Dendritic cell treated with granulocyte-macrophage colony-stimulating factor and Interleukin-4, amounts not matched to agents 40 ng/mL and 50 ng/mL, for 4 days (primary cell): ENCODE measurements around the gene P2RY2.

Source experiments
- H3K27ac Mint-ChIP-seq: one replicate; pipeline ENCODE4 v1.8.0; 2022; ENCODE audit warnings: mild to moderate bottlenecking, mixed read lengths
- H3K27me3 Mint-ChIP-seq: one replicate; pipeline ENCODE4 v1.8.0; 2022; ENCODE audit warnings: mild to moderate bottlenecking, mixed read lengths
- H3K36me3 Mint-ChIP-seq: one replicate; pipeline ENCODE4 v1.8.0; 2022; ENCODE audit warnings: low read depth, mixed read lengths
- H3K4me1 Mint-ChIP-seq: one replicate; pipeline ENCODE4 v1.8.0; 2022; ENCODE audit warnings: low read depth, mixed read lengths
- H3K4me3 Mint-ChIP-seq: one replicate; pipeline ENCODE4 v1.8.0; 2022; ENCODE audit warnings: mild to moderate bottlenecking, moderate library complexity, mixed read lengths
- H3K9me3 Mint-ChIP-seq: one replicate; pipeline ENCODE4 v1.8.0; 2022; ENCODE audit warnings: mixed read lengths
- intact Hi-C: fragments of 100-400 bp; cut with micrococcal nuclease; formaldehyde crosslinking; loops from one replicate; pipeline ENCODE4 v1.15.0; 2022

P2RY2 gene

DNA sequence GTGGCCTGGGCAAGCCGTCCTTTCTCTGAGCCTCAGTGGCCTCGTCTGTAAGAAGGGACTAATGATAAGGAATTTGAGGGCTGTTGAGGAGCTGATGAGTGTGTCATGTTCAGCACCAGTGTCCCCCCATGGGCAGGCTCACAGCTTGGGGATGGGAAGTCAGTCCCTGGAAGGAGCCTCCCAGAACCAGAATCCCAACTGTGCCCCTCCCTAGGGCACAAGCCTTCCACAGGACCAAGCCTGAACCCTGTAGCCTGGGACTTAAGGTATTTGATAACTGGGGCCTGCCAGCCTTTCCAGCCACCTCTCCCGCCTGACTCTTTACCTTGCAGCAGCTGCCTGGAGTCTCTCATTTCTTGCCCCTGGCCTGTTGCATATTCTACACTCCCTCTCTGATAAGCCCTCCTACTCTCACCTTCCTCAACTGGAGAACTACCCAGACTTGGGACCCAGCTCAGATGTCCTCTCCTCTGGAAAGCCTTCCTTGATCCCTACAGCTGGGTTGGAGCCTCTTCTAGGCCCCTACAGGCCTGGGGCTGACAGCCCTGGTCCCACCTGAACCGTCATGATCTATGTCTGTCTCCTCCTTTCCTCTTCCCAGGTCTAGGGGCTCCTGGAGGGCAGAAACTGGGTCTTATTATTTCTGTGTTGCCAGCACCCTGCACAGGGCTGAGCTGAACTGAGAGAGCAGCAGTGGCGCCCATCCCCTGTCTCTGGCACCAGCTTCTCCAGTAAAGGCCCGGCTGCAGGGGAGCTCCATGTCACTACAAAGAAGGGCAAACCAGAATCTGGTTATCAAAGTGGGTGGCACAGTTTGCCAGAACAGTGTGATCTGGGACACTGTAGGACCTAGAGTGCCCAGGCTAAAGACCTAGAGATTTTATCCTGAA lies 1.6 kb downstream of the P2RY2 start:
- Mint-ChIP-seq H3K4me3 (peak overlapping the region; percentile 81), H3K27ac (peak overlapping the region; percentile 39), H3K27me3 (no peaks in the 10 kb centered on the region), H3K9me3 (no peaks in the 10 kb centered on the region), H3K36me3 (no peaks in the 10 kb centered on the region), H3K4me1 (peaks cover 93% of the 10 kb centered on the region)
- intact Hi-C loops, result no loop called here

DNA sequence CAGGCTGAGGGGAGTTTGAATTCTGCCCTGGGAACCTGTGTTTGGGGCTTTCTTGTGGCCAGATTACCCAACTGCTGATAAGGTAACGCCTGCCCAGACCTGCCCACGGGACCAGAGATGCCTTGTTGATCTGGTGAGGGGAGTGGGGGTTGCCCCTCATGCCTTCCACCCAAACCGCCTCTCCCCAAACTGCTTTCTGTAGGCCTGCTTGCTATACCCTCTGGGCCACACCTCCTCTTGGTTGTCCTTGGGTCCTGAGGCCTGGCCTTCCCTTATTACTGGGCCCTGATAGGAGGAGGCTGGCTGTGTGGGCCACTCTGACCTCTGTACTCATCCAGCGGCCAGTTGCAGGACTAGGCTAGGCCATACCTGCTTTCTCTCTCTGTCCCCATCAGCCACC lies 3.4 kb downstream of the P2RY2 start:
- Mint-ChIP-seq H3K27ac (no peak overlapping the region), H3K4me3 (no peak overlapping the region), H3K4me1 (peaks cover 83% of the 10 kb centered on the region), H3K27me3 (no peaks in the 10 kb centered on the region), H3K36me3 (no peaks in the 10 kb centered on the region), H3K9me3 (no peaks in the 10 kb centered on the region)
- intact Hi-C loops, result no loop called here

GRCh38 chr11:73221996-73222395 lies 3.9 kb downstream of the P2RY2 start:
- intact Hi-C loops, result no loop called here
- H3K27ac Mint-ChIP-seq, result peak overlapping the region; percentile 1
- no peaks in the 10 kb centered on the region for H3K27me3 Mint-ChIP-seq
- no peaks in the 10 kb centered on the region for H3K36me3 Mint-ChIP-seq
- H3K9me3 Mint-ChIP-seq, result no peaks in the 10 kb centered on the region
- H3K4me1 Mint-ChIP-seq, result peaks cover 78% of the 10 kb centered on the region
- no peak overlapping the region for H3K4me3 Mint-ChIP-seq

- Mint-ChIP-seq H3K27ac (no peak overlapping the region), H3K9me3 (no peaks in the 10 kb centered on the region), H3K4me3 (no peak overlapping the region), H3K36me3 (peaks cover 5% of the 10 kb centered on the region), H3K27me3 (no peaks in the 10 kb centered on the region), H3K4me1 (peaks cover 61% of the 10 kb centered on the region)
- intact Hi-C loops, result no loop called here
Observed at GRCh38 chr11:73223998-73224730, 6.1 kb downstream of the P2RY2 start.

- Mint-ChIP-seq H3K4me3 (no peak overlapping the region), H3K9me3 (no peaks in the 10 kb centered on the region), H3K27ac (no peak overlapping the region), H3K4me1 (peaks cover 51% of the 10 kb centered on the region), H3K27me3 (no peaks in the 10 kb centered on the region), H3K36me3 (peaks cover 12% of the 10 kb centered on the region)
- intact Hi-C loops, result no loop called here
Observed at GRCh38 chr11:73225001-73225686, 7.1 kb downstream of the P2RY2 start.

- Mint-ChIP-seq H3K9me3 (no peaks in the 10 kb centered on the region), H3K27me3 (no peaks in the 10 kb centered on the region), H3K36me3 (peaks cover 19% of the 10 kb centered on the region), H3K4me3 (no peak overlapping the region), H3K4me1 (peaks cover 44% of the 10 kb centered on the region), H3K27ac (no peak overlapping the region)
- intact Hi-C loops, result no loop called here
Observed at GRCh38 chr11:73225851-73226250, 7.8 kb downstream of the P2RY2 start.

DNA sequence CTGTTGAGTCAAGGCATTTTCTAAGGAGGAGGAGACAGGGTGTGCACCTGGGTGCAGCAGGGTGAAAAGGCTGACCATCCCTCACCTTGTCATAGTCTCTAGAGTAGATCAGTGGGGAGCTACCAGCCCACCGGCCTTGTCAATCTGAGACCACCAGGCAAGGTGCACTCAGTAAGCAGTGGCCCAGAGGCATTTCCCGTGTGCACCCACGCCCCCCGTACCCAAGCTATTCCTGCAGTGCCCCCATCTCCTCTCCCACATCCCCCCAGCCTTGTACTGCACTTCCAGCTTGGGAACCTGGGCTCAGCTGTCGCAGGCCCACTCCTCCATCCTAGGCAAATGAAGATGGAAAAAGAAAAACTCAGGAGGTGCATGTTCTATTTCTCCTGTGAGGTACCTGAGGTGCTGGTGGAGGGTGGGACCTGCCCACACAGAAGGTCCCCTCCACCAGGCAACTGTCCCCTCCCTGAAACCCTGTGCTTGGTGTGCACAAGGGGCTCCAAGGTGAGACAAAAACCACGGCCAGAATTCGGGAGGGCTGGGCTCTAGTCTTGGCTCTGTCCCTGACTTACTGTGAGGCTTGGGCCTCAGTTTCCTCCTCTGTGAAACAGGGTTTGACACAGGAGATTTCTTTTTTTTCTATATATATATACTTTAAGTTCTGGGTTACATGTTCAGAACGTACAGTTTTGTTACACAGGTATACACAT lies 8.4 kb downstream of the P2RY2 start:
- Mint-ChIP-seq H3K27ac (no peak overlapping the region), H3K36me3 (peaks cover 19% of the 10 kb centered on the region), H3K27me3 (no peaks in the 10 kb centered on the region), H3K4me3 (no peak overlapping the region), H3K4me1 (peaks cover 38% of the 10 kb centered on the region), H3K9me3 (no peaks in the 10 kb centered on the region)
- intact Hi-C loops, result no loop called here

DNA sequence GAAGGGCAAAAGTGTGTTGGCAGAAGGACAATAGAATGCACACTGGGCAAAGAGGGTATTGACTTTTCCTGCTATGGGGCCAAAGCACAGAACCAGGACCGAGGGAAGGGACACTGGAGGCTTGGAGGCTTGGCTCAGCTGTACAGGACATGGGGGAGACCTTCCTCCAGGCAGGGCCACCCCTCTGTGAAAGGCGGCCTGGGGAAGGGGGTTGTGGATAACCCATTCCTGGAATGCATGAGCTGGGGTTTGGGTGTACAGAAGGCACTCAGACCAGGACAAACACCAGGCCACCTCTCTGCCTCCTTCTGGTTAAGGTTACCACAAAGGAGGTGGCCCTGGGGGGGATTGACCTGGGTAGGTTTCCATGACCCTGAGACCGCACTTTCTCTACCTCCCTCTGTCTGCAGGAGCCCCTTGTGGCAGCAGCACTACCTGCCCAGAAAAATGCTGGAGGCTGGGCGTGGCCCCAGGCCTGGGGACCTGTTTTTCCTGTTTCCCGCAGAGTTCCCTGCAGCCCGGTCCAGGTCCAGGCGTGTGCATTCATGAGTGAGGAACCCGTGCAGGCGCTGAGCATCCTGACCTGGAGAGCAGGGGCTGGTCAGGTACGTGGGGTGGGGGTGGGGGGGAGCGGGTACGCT lies 9.6 kb downstream of the P2RY2 start:
- Mint-ChIP-seq H3K27me3 (no peaks in the 10 kb centered on the region), H3K4me3 (no peak overlapping the region), H3K4me1 (peaks cover 28% of the 10 kb centered on the region), H3K9me3 (no peaks in the 10 kb centered on the region), H3K36me3 (peaks cover 19% of the 10 kb centered on the region), H3K27ac (no peak overlapping the region)
- intact Hi-C loops, result no loop called here

DNA sequence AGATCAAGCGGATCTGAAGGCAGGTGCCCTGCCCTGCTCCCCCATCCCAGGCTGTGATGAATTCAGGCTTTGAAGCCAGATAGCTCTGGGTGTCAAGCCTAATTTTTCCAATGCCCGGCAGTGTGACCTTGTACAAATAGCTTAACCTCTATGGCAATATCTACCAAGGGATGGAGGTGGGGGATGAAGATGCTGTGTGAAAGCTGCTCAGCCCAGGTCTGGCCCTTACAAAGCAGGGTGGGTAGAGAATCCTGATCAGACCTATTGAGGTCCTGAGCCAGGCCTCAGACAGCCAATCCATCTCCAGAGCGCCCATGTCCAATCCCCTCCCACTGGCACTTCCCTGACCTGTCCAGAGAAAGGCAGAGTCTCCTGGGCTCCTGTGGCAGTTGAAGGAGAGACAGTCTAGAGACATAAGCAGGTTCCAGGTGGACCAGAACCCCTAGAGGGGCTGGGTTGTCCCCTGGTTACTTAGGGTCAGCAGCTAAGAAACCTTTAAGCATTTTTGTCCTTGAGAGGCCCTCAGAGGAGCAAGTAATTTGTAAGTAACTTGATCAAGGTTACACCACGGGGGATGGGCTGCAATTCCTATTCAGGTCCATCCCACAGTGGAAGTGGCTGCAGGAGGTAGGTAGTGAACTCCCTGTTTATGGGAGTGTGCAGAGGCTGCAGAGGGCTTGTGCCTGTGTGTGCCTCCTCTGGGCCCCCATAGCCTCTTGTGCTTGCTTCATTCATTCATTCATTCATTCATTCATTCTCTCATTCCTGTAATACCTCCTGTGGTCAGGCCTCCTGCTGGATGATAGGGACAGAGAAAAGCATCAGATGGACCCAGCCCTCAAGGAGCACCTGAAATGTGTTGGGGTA lies 10.4 kb downstream of the P2RY2 start:
- peaks cover 28% of the 10 kb centered on the region for H3K4me1 Mint-ChIP-seq
- no peaks in the 10 kb centered on the region for H3K9me3 Mint-ChIP-seq
- no peak overlapping the region for H3K27ac Mint-ChIP-seq
- intact Hi-C loops, result no loop called here
- peaks cover 19% of the 10 kb centered on the region for H3K36me3 Mint-ChIP-seq
- no peak overlapping the region for H3K4me3 Mint-ChIP-seq
- no peaks in the 10 kb centered on the region for H3K27me3 Mint-ChIP-seq

DNA sequence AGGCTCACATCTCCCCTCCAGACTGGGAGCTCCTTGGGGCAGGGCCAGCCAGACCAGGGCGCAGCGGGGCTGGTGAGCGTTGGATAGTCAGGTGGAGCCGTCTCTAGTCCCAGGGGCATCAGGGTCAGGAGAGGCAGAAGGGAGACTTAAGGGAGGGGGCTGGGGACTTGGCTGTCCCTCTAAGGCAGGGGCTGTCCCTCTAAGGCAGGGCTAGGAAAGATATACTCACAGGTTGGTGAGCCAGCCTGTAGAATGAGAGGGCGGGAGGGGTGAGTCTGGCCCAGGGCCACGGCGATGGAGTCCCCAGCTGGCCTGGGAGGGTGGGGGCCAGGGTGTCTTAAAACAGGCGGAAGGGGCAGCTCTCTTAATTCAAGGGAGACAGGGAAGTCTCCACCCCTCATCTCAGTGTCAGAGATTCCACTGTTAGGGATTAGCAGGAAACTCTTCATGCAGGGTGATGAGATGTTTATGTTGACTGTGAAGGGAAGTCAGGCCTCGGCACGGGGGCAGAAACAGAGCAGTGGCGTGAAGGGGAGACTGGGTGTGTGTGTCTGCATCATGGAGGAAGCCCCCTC lies 11.3 kb downstream of the P2RY2 start:
- intact Hi-C loops, result no loop called here
- no peaks in the 10 kb centered on the region for H3K27me3 Mint-ChIP-seq

GRCh38 chr11:73229896-73230875 lies 12.1 kb downstream of the P2RY2 start:
- H3K9me3 Mint-ChIP-seq, result no peaks in the 10 kb centered on the region
- H3K27me3 Mint-ChIP-seq, result no peaks in the 10 kb centered on the region
- H3K36me3 Mint-ChIP-seq, result peaks cover 32% of the 10 kb centered on the region
- intact Hi-C loops, result no loop called here
- H3K4me3 Mint-ChIP-seq, result no peak overlapping the region
- peaks cover 13% of the 10 kb centered on the region for H3K4me1 Mint-ChIP-seq
- no peak overlapping the region for H3K27ac Mint-ChIP-seq

More for the DNA sequence above, 11.3 kb downstream of the P2RY2 start:
- Mint-ChIP-seq H3K27ac (no peak overlapping the region), H3K9me3 (no peaks in the 10 kb centered on the region), H3K36me3 (peaks cover 24% of the 10 kb centered on the region), H3K4me3 (no peak overlapping the region), H3K4me1 (peaks cover 19% of the 10 kb centered on the region)
